NB4 (cell line): ENCODE data around the gene PJA1.

Source experiments
- POLR2A ChIP-seq: IDR thresholded peaks from 2 replicates; pipeline ENCODE4 v1.6.1; 2011; ENCODE audit warnings: mild to moderate bottlenecking; ENCODE audit not compliant: insufficient read length; ENCODE audit errors: extremely low read depth
- TF ChIP-seq, protein P1 (sequence below): IDR thresholded peaks from one replicate; pipeline ENCODE4 v1.5.1; 2012; ENCODE audit warnings: low read depth, low read length
- TF ChIP-seq, protein P2 (sequence below): IDR thresholded peaks from 2 replicates; pipeline ENCODE4 v1.6.1; 2011; ENCODE audit warnings: low read depth, low read length

DNA sequence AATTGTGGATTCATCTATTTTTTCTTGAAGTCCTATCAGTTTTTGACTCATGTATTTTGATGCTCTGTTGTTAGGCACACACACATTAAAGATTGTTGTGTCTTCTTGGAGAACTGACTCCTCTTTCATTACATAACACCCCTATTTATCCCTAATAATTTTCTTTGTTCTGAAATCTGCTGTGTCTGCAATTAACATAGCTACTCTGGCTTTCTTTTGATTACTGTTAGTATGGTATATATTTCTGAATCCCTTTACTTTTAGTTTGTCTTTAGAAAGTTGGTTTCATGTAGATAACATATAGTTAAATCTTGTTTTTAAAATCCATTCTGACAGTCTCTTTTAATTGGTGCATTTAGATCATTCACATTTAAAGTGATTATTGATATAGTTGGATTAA lies 5.1 kb upstream of the PJA1 start:
- TF ChIP-seq, protein P1, sequence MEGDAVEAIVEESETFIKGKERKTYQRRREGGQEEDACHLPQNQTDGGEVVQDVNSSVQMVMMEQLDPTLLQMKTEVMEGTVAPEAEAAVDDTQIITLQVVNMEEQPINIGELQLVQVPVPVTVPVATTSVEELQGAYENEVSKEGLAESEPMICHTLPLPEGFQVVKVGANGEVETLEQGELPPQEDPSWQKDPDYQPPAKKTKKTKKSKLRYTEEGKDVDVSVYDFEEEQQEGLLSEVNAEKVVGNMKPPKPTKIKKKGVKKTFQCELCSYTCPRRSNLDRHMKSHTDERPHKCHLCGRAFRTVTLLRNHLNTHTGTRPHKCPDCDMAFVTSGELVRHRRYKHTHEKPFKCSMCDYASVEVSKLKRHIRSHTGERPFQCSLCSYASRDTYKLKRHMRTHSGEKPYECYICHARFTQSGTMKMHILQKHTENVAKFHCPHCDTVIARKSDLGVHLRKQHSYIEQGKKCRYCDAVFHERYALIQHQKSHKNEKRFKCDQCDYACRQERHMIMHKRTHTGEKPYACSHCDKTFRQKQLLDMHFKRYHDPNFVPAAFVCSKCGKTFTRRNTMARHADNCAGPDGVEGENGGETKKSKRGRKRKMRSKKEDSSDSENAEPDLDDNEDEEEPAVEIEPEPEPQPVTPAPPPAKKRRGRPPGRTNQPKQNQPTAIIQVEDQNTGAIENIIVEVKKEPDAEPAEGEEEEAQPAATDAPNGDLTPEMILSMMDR, result no peak
- no peak for TF ChIP-seq POLR2A
- TF ChIP-seq, protein P2, sequence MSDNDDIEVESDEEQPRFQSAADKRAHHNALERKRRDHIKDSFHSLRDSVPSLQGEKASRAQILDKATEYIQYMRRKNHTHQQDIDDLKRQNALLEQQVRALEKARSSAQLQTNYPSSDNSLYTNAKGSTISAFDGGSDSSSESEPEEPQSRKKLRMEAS, result no peak
